GM12878 (cell line): ENCODE data around the gene CFAP141. TPM values are rescaled to one million over a fixed set of nuclear protein-coding genes. Genes with fewer than 3 reads are reported as not detected.

Experiments used
- ATAC-seq: fragments of 200-7000 bp; cut with Tn5 transposase; 3 replicates; pipeline ENCODE4 v1.9.1; 2020; ENCODE audit warnings: mild to moderate bottlenecking, moderate library complexity
- Bru-seq: library from RNA; stranded (reverse); fragments of 400-500 nt; gene quantifications from one replicate; lab custom pipeline; 2021; lab: Mats Ljungman, UMichigan
- BruChase-seq, 2 experiments: library from RNA; stranded (reverse); fragments of 400-500 nt; gene quantifications; one replicate each; lab custom pipeline; 2021; lab: Mats Ljungman, UMichigan
- BruUV-seq: library from RNA; stranded (reverse); fragments of 400-500 nt; replicated peaks from 2 replicates; lab custom pipeline; 2021; lab: Mats Ljungman, UMichigan
- CTCF ChIA-PET: fragments of 300-600 bp; sonication (Branson Sonifier 250); formaldehyde crosslinking; extraction: SDS; loops from one replicate; lab custom pipeline; 2021; ENCODE audit warnings: inconsistent platforms; lab: Yijun Ruan, JAX
- POLR2A ChIA-PET: fragments of 350-600 bp; formaldehyde crosslinking; extraction: SDS; loops from one replicate; lab custom pipeline; 2021; ENCODE audit warnings: inconsistent platforms; lab: Charles Lee
- RAD21 ChIA-PET: fragments of 300-600 bp; sonication (Branson Sonifier 250); formaldehyde crosslinking; loops from one replicate; lab custom pipeline; 2023; ENCODE audit warnings: antibody characterized with exemption; ENCODE audit not compliant: unreplicated experiment; lab: Charles Lee
- SMC1A ChIA-PET: fragments of 300-600 bp; sonication (Branson Sonifier 250); formaldehyde crosslinking; loops from one replicate; lab custom pipeline; 2023; ENCODE audit not compliant: unreplicated experiment, uncharacterized antibody; lab: Charles Lee
- DNase-seq: peaks from one replicate; pipeline ENCODE4 v3.0.0-alpha.2; 2011; ENCODE audit warnings: low read depth, low spot score
- FAIRE-seq: peaks from 3 replicates; lab custom pipeline; 2011; peaks lifted over from hg19 to GRCh38; lab: Jason Lieb, UNC
- H2AFZ ChIP-seq: 2 replicates; pipeline ENCODE4 v1.6.0; 2011; ENCODE audit warnings: low read depth, low read length, control low read depth; ENCODE audit not compliant: control insufficient read depth
- H3K27ac ChIP-seq: 2 replicates; pipeline ENCODE4 v1.5.1; 2011; ENCODE audit warnings: control low read depth; ENCODE audit not compliant: control insufficient read depth, insufficient read depth
- H3K27me3 ChIP-seq, 2 experiments: replicated peaks in 1 of 2; 2 replicates each; pipeline versions ENCODE4 v1.6.0 to v1.6.1; 2011; ENCODE audit warnings: low read length in 1 of 2; ENCODE audit not compliant: control insufficient read depth in 2 of 2, insufficient read depth in 2 of 2
- H3K36me3 ChIP-seq, 2 experiments: 2 replicates each; pipeline ENCODE4 v1.5.1; 2011; ENCODE audit warnings: low read length in 1 of 2; ENCODE audit not compliant: control insufficient read depth in 2 of 2, insufficient read depth in 2 of 2
- H3K4me1 ChIP-seq: 2 replicates; pipeline ENCODE4 v1.6.1; 2011; ENCODE audit warnings: mild to moderate bottlenecking, low read length, moderate library complexity, mixed read lengths; ENCODE audit not compliant: control insufficient read depth, insufficient read depth
- H3K4me2 ChIP-seq: 2 replicates; pipeline ENCODE4 v1.6.0; 2011; ENCODE audit warnings: control low read depth; ENCODE audit not compliant: control insufficient read depth, insufficient read depth
- H3K4me3 ChIP-seq: fragments of 200-600 bp; sonication (generic); 2 replicates; pipeline ENCODE4 v1.5.1; 2016
- H3K79me2 ChIP-seq: 2 replicates; pipeline ENCODE4 v1.6.0; 2011; ENCODE audit warnings: low read length; ENCODE audit not compliant: control insufficient read depth, insufficient read depth
- H3K9ac ChIP-seq: 2 replicates; pipeline ENCODE4 v1.8.0; 2011; ENCODE audit warnings: low read length, control low read depth, mixed read lengths; ENCODE audit not compliant: control insufficient read depth, insufficient read depth
- H3K9me3 ChIP-seq: replicated peaks from 3 replicates; pipeline ENCODE4 v1.5.1; 2011; ENCODE audit warnings: mild to moderate bottlenecking, low read length; ENCODE audit not compliant: control insufficient read depth, insufficient read depth
- H4K20me1 ChIP-seq: 2 replicates; pipeline ENCODE4 v1.6.0; 2011; ENCODE audit not compliant: control insufficient read depth, insufficient read depth
- BACH1 ChIP-seq: fragments of 450-650 bp; IDR thresholded peaks from 2 replicates; pipeline ENCODE4 v1.6.1; 2017; ENCODE audit warnings: mild to moderate bottlenecking, borderline replicate concordance
- BMI1 ChIP-seq: fragments of 450-650 bp; IDR thresholded peaks from 2 replicates; pipeline ENCODE4 v1.6.1; 2016; ENCODE audit warnings: mild to moderate bottlenecking, moderate library complexity, borderline replicate concordance
- DPF2 ChIP-seq: fragments of 450-650 bp; IDR thresholded peaks from 2 replicates; pipeline ENCODE4 v1.6.1; 2017; ENCODE audit warnings: mild to moderate bottlenecking
- MTA3 ChIP-seq: IDR thresholded peaks from 2 replicates; pipeline ENCODE4 v1.6.1; 2012; ENCODE audit warnings: low read length, inconsistent platforms, borderline replicate concordance
- MXI1 ChIP-seq: fragments of 150-350 bp; IDR thresholded peaks from 2 replicates; pipeline ENCODE4 v1.6.1; 2011; ENCODE audit warnings: low read depth, mild to moderate bottlenecking, inconsistent platforms, low read length, improper control_type of control experiment
- NFXL1 ChIP-seq: fragments of 450-650 bp; IDR thresholded peaks from 2 replicates; pipeline ENCODE4 v1.6.1; 2017; ENCODE audit warnings: antibody characterized with exemption, mild to moderate bottlenecking, borderline replicate concordance
- PKNOX1 ChIP-seq: fragments of 450-650 bp; IDR thresholded peaks from 2 replicates; pipeline ENCODE4 v1.6.1; 2016; ENCODE audit warnings: mild to moderate bottlenecking
- SMAD5 ChIP-seq: IDR thresholded peaks from 2 replicates; pipeline ENCODE4 v1.6.1; 2016; ENCODE audit warnings: antibody characterized with exemption, low read depth
- SREBF1 ChIP-seq: IDR thresholded peaks from 2 replicates; pipeline ENCODE4 v1.6.1; 2012; ENCODE audit warnings: mild to moderate bottlenecking, low read length
- SREBF2 ChIP-seq: IDR thresholded peaks from 2 replicates; pipeline ENCODE4 v1.6.1; 2012; ENCODE audit warnings: mild to moderate bottlenecking, low read length
- WGBS: methylation state at CpG from one replicate; pipeline ENCODE4 v1.1.6; 2016; ENCODE audit warnings: low lambda C conversion rate; ENCODE audit not compliant: insufficient replicate concordance, insufficient coverage; ENCODE audit errors: missing lambda C conversion rate; 5-methylcytosine and 5-hydroxymethylcytosine counted together
- in situ Hi-C: fragments of 300-500 bp; cut with MboI; formaldehyde crosslinking; loops from 9 replicates; pipeline ENCODE4 v1.14.3; 2018; ENCODE audit warnings: mixed read lengths
- intact Hi-C: fragments of 100-400 bp; cut with micrococcal nuclease; formaldehyde crosslinking; loops from one replicate; pipeline ENCODE4 v1.14.2; 2022; ENCODE audit not compliant: unreplicated experiment
- long read RNA-seq, 2 experiments: library from polyadenylated mRNA; unstranded; transcript quantifications; one replicate each; pipeline ENCODE4 v2.0.0, GENCODE V29; 2019 to 2020
- polyA minus RNA-seq, 3 experiments: library from RNA; depleted of rRNA, polyadenylated mRNA; stranded (reverse); fragments of >200 nt; gene quantifications; 2 replicates each; pipeline ENCODE4 v1.2.3, GENCODE V29; 2011
- polyA plus RNA-seq, 11 experiments: library from polyadenylated mRNA; depleted of rRNA in 4 of 11; unstranded in 6 of 11; stranded (reverse) in 5 of 11; fragments of >200 nt; fragmentation: Nextera tagmentation in 4 of 11; fragmentation: Illumina TruSeq in 1 of 11; extraction: Ambion mirVana in 4 of 11; extraction: Trizol in 1 of 11; gene quantifications; 1 replicate in 1 of 11; 2 replicates in 10 of 11; pipeline versions ENCODE4 v1.2.1 to v1.2.3, GENCODE V29; 2011 to 2016; ENCODE audit warnings: inconsistent platforms in 2 of 11, missing spikeins in 2 of 11, low read depth in 1 of 11
- total RNA-seq, 4 experiments: library from RNA; depleted of rRNA in 3 of 4; stranded (reverse); fragments of >200 nt in 3 of 4; fragmentation: Illumina TruSeq in 1 of 4; extraction: Trizol in 1 of 4; gene quantifications; 2 replicates each; pipeline versions ENCODE4 v1.2.1 to v1.2.3, GENCODE V29; 2013 to 2021

CFAP141 gene
- total RNA-seq (2013; cell fraction: nucleolus; rRNA removed): not detected in 2 replicates
- total RNA-seq (2014; rRNA removed) (not detected in 2 replicates), total RNA-seq (2014; rRNA removed; fragmentation: Illumina TruSeq; extraction: Trizol) (not detected in 2 replicates), total RNA-seq (2021) (not detected in 2 replicates), polyA plus RNA-seq (2011; rRNA removed) (not detected in 2 replicates), polyA plus RNA-seq (2014; fragmentation: Illumina TruSeq; extraction: Trizol) (not detected in 2 replicates), polyA plus RNA-seq (2014; fragmentation: Nextera tagmentation; extraction: Ambion mirVana) (not detected), polyA plus RNA-seq (2014; rRNA removed) (not detected in 2 replicates), polyA plus RNA-seq (2016; fragmentation: Nextera tagmentation; extraction: Ambion mirVana) (not detected), polyA minus RNA-seq (2011; rRNA and poly(A)+ RNA removed) (not detected in 2 replicates), Bru-seq, nascent RNA (percentile 44 among the genes with signal in this experiment), BruChase-seq, experiment 1, labeled RNA remaining after a 6-hour chase (percentile 41 among the genes with signal in this experiment), BruChase-seq, experiment 2, labeled RNA remaining after a 2-hour chase (percentile 37 among the genes with signal in this experiment)
- polyA plus RNA-seq (2011; ENCODE audit: low read depth): not detected
- not detected in 2 replicates for polyA plus RNA-seq (2011; cell fraction: cytosol; rRNA removed)
- not detected in 2 replicates for polyA plus RNA-seq (2011; cell fraction: nucleus; rRNA removed)
- polyA plus RNA-seq (2012): not detected in 2 replicates
- polyA minus RNA-seq (2011; cell fraction: cytosol; rRNA and poly(A)+ RNA removed): not detected in 2 replicates
- polyA minus RNA-seq (2011; cell fraction: nucleus; rRNA and poly(A)+ RNA removed): not detected in 2 replicates
- long read RNA-seq, experiment 1: 0 reads
- long read RNA-seq, experiment 2: 0 reads

- TF ChIP-seq MXI1 (peak; percentile 68; the same call in 1 of the 2 replicates), SREBF1 (no peak), SMAD5 (no peak), BACH1 (no peak), MTA3 (peak; percentile 30; the same call in 1 of the 2 replicates), SREBF2 (no peak), DPF2 (no peak), PKNOX1 (peak; percentile 87), NFXL1 (no peak), BMI1 (peak; percentile 45; the same call in 1 of the 2 replicates)
- Histone ChIP-seq H4K20me1 (no peaks in the 10 kb centered on the region), H3K4me1 (no peaks in the 10 kb centered on the region), H3K9ac (no peak within 1 kb of the TSS), H3K27me3 (no peaks in the 10 kb centered on the region), H3K4me3 (no peak within 1 kb of the TSS), H3K9me3 (no peaks in the 10 kb centered on the region), H3K4me2 (no peak within 1 kb of the TSS), H3K36me3 (peaks cover 2 to 16% of the 10 kb centered on the region in 2 experiments), H2AFZ (no peak within 1 kb of the TSS), H3K27ac (no peak within 1 kb of the TSS), H3K79me2 (no peaks in the 10 kb centered on the region)
- DNase-seq: no peak
- intact Hi-C loops: no loop called here
- ChIA-PET POLR2A (no interaction called here), CTCF (no interaction called here), SMC1A (no interaction called here), RAD21 (no interaction called here)
- no peak for FAIRE-seq
- in situ Hi-C loops: no loop called here
- BruUV-seq: no TSS peak
- 100% methylated on average over 1 of the region's 1 CpG for WGBS
- peak; percentile 67 for ATAC-seq
Measured at GRCh38 chr1:154206196-154206595, at the start of gene CFAP141. Gene CFAP141 (minus strand): TSS chr1:154206333. CDS start chr1:154206307, 26 bp downstream.
